Inflammatory macrophage (primary cell): ENCODE results near the gene CALB2.

Source experiments
- DNase-seq, 2 donors: peaks; one replicate each; pipeline ENCODE4 v3.0.0-alpha.2; 2020 to 2022

The CALB2 gene

GRCh38 chr16:71399801-71400563 is 41.5 kb downstream of the CALB2 start:
- no peak for DNase-seq

GRCh38 chr16:71402007-71402406 is 43.5 kb downstream of the CALB2 start:
- DNase-seq: no peak

- no peak for DNase-seq
Measured at GRCh38 chr16:71402674-71403073, 44.2 kb downstream of the CALB2 start.

GRCh38 chr16:71404364-71404763 is 45.8 kb downstream of the CALB2 start:
- DNase-seq: no peak

- DNase-seq: no peak
Measured at GRCh38 chr16:71406316-71406715, 47.8 kb downstream of the CALB2 start.

GRCh38 chr16:71406724-71407123 is 48.2 kb downstream of the CALB2 start:
- no peak for DNase-seq

GRCh38 chr16:71407731-71408130 is 49.2 kb downstream of the CALB2 start:
- DNase-seq: no peak

GRCh38 chr16:71408536-71408935 is 50.0 kb downstream of the CALB2 start:
- no peak for DNase-seq

GRCh38 chr16:71409011-71409775 is 50.7 kb downstream of the CALB2 start:
- DNase-seq: no peak

- no peak for DNase-seq
Measured at GRCh38 chr16:71410146-71410545, 51.6 kb downstream of the CALB2 start.

- peak; percentile 56 to 81 for DNase-seq
Measured at GRCh38 chr16:71412270-71413160, 54.0 kb downstream of the CALB2 start.

GRCh38 chr16:71413341-71413740 is 54.8 kb downstream of the CALB2 start:
- no peak for DNase-seq

- DNase-seq: no peak
Measured at GRCh38 chr16:71414038-71414437, 55.5 kb downstream of the CALB2 start.

- DNase-seq: peak; percentile 7 to 23
Measured at GRCh38 chr16:71421911-71422310, 63.4 kb downstream of the CALB2 start.

GRCh38 chr16:71423016-71423415 is 64.5 kb downstream of the CALB2 start:
- no peak for DNase-seq

GRCh38 chr16:71423865-71424264 is 65.3 kb downstream of the CALB2 start:
- DNase-seq: no peak

GRCh38 chr16:71424626-71425025 is 66.1 kb downstream of the CALB2 start:
- no peak for DNase-seq

GRCh38 chr16:71425746-71426068 is 67.2 kb downstream of the CALB2 start:
- no peak for DNase-seq

GRCh38 chr16:71426069-71426879 is 67.8 kb downstream of the CALB2 start:
- DNase-seq: peak in 1 of 2 donors; percentile 5

- no peak for DNase-seq
Measured at GRCh38 chr16:71426880-71427615, 68.5 kb downstream of the CALB2 start.

- no peak for DNase-seq
Measured at GRCh38 chr16:71428385-71428784, 69.9 kb downstream of the CALB2 start.

GRCh38 chr16:71428883-71429282 is 70.4 kb downstream of the CALB2 start:
- no peak for DNase-seq
